PFSK-1 (cell line): Measurements from ENCODE around the gene CXCL9.

Experiments
- POLR2AphosphoS5 ChIP-seq: IDR thresholded peaks from 2 replicates; pipeline ENCODE4 v1.6.1; 2012; ENCODE audit warnings: low read depth, mild to moderate bottlenecking, control low read depth, low read length, moderate library complexity
- TAF1 ChIP-seq: IDR thresholded peaks from 2 replicates; pipeline ENCODE4 v1.6.1; 2012; ENCODE audit warnings: low read length, control low read depth, borderline replicate concordance; ENCODE audit not compliant: insufficient read depth

DNA sequence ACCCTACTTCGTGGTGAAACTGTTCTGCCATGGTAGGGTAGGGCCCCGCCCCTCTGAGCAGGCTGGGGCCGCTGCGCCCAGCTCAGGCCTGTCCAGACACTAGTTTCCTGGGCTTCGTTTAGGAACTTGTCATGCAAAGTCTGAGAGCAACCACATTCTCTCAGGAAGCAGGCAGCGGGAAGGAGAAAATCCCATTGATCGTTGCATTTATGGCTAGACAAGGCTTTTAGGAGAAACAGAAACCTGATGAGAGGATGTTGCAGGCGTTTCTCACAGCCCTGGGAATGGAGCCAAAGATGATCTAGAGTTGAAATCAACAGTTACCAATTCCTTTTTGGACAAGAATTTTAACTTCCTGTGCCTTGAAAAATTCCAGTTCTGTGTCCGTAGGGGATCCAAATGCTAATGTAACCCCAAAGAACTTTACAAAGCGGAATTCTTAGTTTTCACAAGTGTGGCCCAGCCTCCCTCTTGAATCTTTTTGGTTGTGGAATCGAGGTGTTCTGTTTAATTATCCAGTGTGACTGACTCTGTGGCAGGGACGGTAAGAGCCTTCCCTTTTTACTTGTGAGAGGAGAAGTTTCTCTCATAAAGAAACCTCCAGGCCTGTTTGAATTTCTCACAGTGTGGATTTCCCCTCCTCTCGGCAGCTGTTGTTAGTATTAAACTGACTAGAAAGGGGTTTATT is 4.5 kb upstream of the CXCL9 start:
- TF ChIP-seq TAF1 (0 out of 2 replicates have a peak, but pooled peaks have one; percentile 31), POLR2AphosphoS5 (no peak)
